ENCODE data around the gene ALPL.

DNA sequence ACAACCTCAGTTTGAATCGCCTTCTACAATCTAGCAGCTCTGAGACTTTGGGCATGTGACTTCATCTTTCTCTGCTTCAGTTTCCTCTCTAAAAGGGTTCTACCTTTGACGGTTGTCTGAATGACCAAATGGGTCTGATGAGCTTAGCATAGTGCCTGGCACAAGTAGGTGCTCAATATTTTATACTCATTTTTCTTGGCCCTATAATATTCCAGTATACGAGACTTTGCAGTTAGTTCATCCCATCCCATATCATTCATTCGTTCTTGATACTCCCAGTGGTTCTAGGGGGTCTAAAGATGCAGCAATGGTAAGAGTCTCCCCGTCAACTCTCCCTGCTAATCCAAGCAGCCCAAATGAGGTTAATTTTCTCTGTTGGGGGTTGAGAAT, 67.6 kb downstream of the ALPL start:
- TF ChIP-seq, protein P1, sequence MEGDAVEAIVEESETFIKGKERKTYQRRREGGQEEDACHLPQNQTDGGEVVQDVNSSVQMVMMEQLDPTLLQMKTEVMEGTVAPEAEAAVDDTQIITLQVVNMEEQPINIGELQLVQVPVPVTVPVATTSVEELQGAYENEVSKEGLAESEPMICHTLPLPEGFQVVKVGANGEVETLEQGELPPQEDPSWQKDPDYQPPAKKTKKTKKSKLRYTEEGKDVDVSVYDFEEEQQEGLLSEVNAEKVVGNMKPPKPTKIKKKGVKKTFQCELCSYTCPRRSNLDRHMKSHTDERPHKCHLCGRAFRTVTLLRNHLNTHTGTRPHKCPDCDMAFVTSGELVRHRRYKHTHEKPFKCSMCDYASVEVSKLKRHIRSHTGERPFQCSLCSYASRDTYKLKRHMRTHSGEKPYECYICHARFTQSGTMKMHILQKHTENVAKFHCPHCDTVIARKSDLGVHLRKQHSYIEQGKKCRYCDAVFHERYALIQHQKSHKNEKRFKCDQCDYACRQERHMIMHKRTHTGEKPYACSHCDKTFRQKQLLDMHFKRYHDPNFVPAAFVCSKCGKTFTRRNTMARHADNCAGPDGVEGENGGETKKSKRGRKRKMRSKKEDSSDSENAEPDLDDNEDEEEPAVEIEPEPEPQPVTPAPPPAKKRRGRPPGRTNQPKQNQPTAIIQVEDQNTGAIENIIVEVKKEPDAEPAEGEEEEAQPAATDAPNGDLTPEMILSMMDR (conservative IDR thresholded peaks at IDR 0.05 in 1 of 2, IDR thresholded peaks at IDR 0.05 in 1 of 2; ENCODE audit: extremely low read depth in 1 of 2, insufficient read depth in 1 of 2, low read depth in 1 of 2, low read length in 2 of 2): no peak
- no peak for TF ChIP-seq EZH2 (IDR thresholded peaks at IDR 0.05; ENCODE audit: borderline replicate concordance, low read length)

All from mammary epithelial cell (primary cell).